HL-60 (cell line): ENCODE data around the gene CACNA1E.

Source experiments
- DNase-seq, 2 experiments: peaks; one replicate each; pipeline ENCODE4 v3.0.0-alpha.2; 2010 to 2020; ENCODE audit warnings: low read depth in 1 of 2, low spot score in 1 of 2
- H3K27ac ChIP-seq: fragments of 250-450 bp; sonication (Bioruptor Pico); replicated peaks from 2 replicates; pipeline ENCODE4 v1.5.1; 2020; ENCODE audit warnings: mild to moderate bottlenecking, moderate library complexity
- H3K27me3 ChIP-seq: fragments of 250-450 bp; sonication (Bioruptor Pico); 2 replicates; pipeline ENCODE4 v1.5.1; 2021; ENCODE audit warnings: mild to moderate bottlenecking, moderate library complexity; ENCODE audit not compliant: insufficient read depth, poor library complexity, severe bottlenecking
- H3K4me3 ChIP-seq: replicated peaks from 2 replicates; pipeline ENCODE4 v1.5.1; 2011; ENCODE audit warnings: mild to moderate bottlenecking, control low read depth, low read length; ENCODE audit not compliant: insufficient read depth
- CTCF ChIP-seq: IDR thresholded peaks from one replicate; pipeline ENCODE4 v1.5.1; 2011; ENCODE audit warnings: low read length, control low read depth, inconsistent platforms; ENCODE audit not compliant: insufficient read depth
- GABPA ChIP-seq: IDR thresholded peaks from 2 replicates; pipeline ENCODE4 v1.6.1; 2012; ENCODE audit warnings: low read depth
- POLR2AphosphoS5 ChIP-seq: IDR thresholded peaks from 2 replicates; pipeline ENCODE4 v1.6.1; 2012; ENCODE audit warnings: low read depth
- REST ChIP-seq: IDR thresholded peaks from 2 replicates; pipeline ENCODE4 v1.6.1; 2012; ENCODE audit warnings: low read depth; ENCODE audit not compliant: insufficient replicate concordance
- SPI1 ChIP-seq: IDR thresholded peaks from 2 replicates; pipeline ENCODE4 v1.6.1; 2012; ENCODE audit warnings: low read depth, mild to moderate bottlenecking, borderline replicate concordance

The CACNA1E gene

GRCh38 chr1:181603735-181604410 is 120.6 kb downstream of the CACNA1E start:
- no peak for DNase-seq
- H3K4me3 ChIP-seq: no peak overlapping the region
- H3K27me3 ChIP-seq: no peaks in the 10 kb centered on the region
- no peak for TF ChIP-seq CTCF
- no peak for TF ChIP-seq SPI1
- TF ChIP-seq GABPA: no peak
- TF ChIP-seq POLR2AphosphoS5: no peak
- TF ChIP-seq REST: no peak
- no peak overlapping the region for H3K27ac ChIP-seq

- no peak for DNase-seq
- H3K27me3 ChIP-seq: no peaks in the 10 kb centered on the region
- no peak overlapping the region for H3K4me3 ChIP-seq
- no peak overlapping the region for H3K27ac ChIP-seq
- TF ChIP-seq GABPA (no peak), SPI1 (no peak), REST (no peak), POLR2AphosphoS5 (no peak), CTCF (no peak)
Observed at GRCh38 chr1:181604482-181605249, 121.3 kb downstream of the CACNA1E start.

GRCh38 chr1:181607524-181607923 is 124.2 kb downstream of the CACNA1E start:
- Histone ChIP-seq H3K27me3 (no peaks in the 10 kb centered on the region), H3K27ac (no peak overlapping the region), H3K4me3 (no peak overlapping the region)
- TF ChIP-seq POLR2AphosphoS5 (no peak), GABPA (no peak), SPI1 (no peak), CTCF (no peak), REST (no peak)
- no peak for DNase-seq
